GM18511 (cell line): ENCODE data around the gene SSX7.
"Not testable (repeated sequence)": the region's sequence is repeated elsewhere in the genome, so short reads cannot be mapped to it uniquely, and the experiment has no call there.

ENCODE experiments used
- ATAC-seq: cut with Tn5 transposase; IDR thresholded peaks from one replicate; pipeline ENCODE4 v1.9.1; 2021; ENCODE audit warnings: mild to moderate bottlenecking, moderate library complexity; ENCODE audit not compliant: unreplicated experiment

The SSX7 gene

GRCh38 chrX:52654800-52655199 lies at the start of gene SSX7:
TSS of gene SSX7 (minus strand) at chrX:52654900. CDS start at chrX:52653472, 1,428 bp downstream.
- ATAC-seq = not testable (repeated sequence)

GRCh38 chrX:52692034-52692433 lies 37.3 kb upstream of the SSX7 start:
- ATAC-seq = not testable (repeated sequence)

- not testable (repeated sequence) for ATAC-seq
These were observed 7.5 kb upstream of the SSX7 start for GRCh38 chrX:52662218-52662617.

GRCh38 chrX:52655475-52655874 lies 775 bp upstream of the SSX7 start:
- ATAC-seq = not testable (repeated sequence)

- ATAC-seq = not testable (repeated sequence)
These were observed 4.0 kb downstream of the SSX7 start for GRCh38 chrX:52650676-52651075.

GRCh38 chrX:52648956-52649355 lies 5.7 kb downstream of the SSX7 start:
- not testable (repeated sequence) for ATAC-seq

GRCh38 chrX:52628483-52628882 lies 26.2 kb downstream of the SSX7 start:
- not testable (repeated sequence) for ATAC-seq

- ATAC-seq = not testable (repeated sequence)
These were observed 34.0 kb downstream of the SSX7 start for GRCh38 chrX:52620661-52621060.

GRCh38 chrX:52608961-52609360 lies 45.7 kb downstream of the SSX7 start:
- ATAC-seq = no peak

GRCh38 chrX:52603151-52603550 lies 51.5 kb downstream of the SSX7 start:
- ATAC-seq = not testable (repeated sequence)

GRCh38 chrX:52598886-52599285 lies 55.8 kb downstream of the SSX7 start:
- no peak for ATAC-seq

GRCh38 chrX:52594658-52595057 lies 60.0 kb downstream of the SSX7 start:
- no peak for ATAC-seq
